Panc1 (cell line): ENCODE data around the gene INHBB.

Source experiments
- CTCF ChIP-seq: fragments of 450-650 bp; IDR thresholded peaks from 2 replicates; pipeline ENCODE4 v1.5.1; 2017; ENCODE audit warnings: mild to moderate bottlenecking
- TF ChIP-seq, protein P1 (sequence below), 2 experiments: IDR thresholded peaks; 2 replicates each; pipeline ENCODE4 v1.6.1; 2011 to 2012; ENCODE audit warnings: low read depth in 2 of 2, control low read depth in 1 of 2, low read length in 1 of 2, mild to moderate bottlenecking in 1 of 2, moderate library complexity in 1 of 2; ENCODE audit not compliant: insufficient read depth in 1 of 2

DNA sequence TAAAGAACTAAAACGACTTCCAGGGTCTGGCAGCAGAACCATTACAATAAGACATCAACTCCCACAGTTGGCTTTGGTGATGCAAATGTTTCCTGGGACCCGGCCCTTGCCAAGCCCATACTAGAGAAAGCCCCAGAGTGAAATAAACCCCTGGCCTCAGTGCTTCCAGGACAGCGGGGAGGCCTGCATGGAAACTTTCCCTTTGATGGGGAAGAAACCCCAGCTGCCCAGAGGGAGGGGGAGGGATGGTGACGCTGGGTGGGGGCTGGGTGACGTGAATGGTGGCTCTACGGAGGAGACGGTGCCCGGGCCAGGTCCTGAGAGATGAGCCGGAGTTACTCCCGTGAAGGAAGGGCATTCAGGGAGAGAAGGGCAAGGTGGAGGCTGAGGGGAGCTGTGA is 27.5 kb downstream of the INHBB start:
- TF ChIP-seq CTCF: no peak
- TF ChIP-seq, protein P1, sequence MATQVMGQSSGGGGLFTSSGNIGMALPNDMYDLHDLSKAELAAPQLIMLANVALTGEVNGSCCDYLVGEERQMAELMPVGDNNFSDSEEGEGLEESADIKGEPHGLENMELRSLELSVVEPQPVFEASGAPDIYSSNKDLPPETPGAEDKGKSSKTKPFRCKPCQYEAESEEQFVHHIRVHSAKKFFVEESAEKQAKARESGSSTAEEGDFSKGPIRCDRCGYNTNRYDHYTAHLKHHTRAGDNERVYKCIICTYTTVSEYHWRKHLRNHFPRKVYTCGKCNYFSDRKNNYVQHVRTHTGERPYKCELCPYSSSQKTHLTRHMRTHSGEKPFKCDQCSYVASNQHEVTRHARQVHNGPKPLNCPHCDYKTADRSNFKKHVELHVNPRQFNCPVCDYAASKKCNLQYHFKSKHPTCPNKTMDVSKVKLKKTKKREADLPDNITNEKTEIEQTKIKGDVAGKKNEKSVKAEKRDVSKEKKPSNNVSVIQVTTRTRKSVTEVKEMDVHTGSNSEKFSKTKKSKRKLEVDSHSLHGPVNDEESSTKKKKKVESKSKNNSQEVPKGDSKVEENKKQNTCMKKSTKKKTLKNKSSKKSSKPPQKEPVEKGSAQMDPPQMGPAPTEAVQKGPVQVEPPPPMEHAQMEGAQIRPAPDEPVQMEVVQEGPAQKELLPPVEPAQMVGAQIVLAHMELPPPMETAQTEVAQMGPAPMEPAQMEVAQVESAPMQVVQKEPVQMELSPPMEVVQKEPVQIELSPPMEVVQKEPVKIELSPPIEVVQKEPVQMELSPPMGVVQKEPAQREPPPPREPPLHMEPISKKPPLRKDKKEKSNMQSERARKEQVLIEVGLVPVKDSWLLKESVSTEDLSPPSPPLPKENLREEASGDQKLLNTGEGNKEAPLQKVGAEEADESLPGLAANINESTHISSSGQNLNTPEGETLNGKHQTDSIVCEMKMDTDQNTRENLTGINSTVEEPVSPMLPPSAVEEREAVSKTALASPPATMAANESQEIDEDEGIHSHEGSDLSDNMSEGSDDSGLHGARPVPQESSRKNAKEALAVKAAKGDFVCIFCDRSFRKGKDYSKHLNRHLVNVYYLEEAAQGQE (IDR thresholded peaks at IDR 0.05; ENCODE audit: insufficient read depth in 1 of 2, low read depth in 2 of 2, low read length in 1 of 2): no peak
